Glutamatergic neuron (in vitro differentiated cells): ENCODE measurements around the gene DNER. TPM values are rescaled to one million over a fixed set of nuclear protein-coding genes. Genes with fewer than 3 reads are reported as not detected.

ENCODE experiments used
- DNase-seq: peaks from one replicate; pipeline ENCODE4 v3.0.0; 2022
- H3K27ac Mint-ChIP-seq: one replicate; pipeline ENCODE4 v1.8.0; 2020; ENCODE audit warnings: mild to moderate bottlenecking, mixed read lengths, inconsistent platforms; ENCODE audit not compliant: unreplicated experiment
- H3K27me3 Mint-ChIP-seq: one replicate; pipeline ENCODE4 v1.8.0; 2020; ENCODE audit warnings: mild to moderate bottlenecking, moderate library complexity, mixed read lengths, inconsistent platforms; ENCODE audit not compliant: unreplicated experiment
- H3K36me3 Mint-ChIP-seq: one replicate; pipeline ENCODE4 v1.8.0; 2020; ENCODE audit warnings: mild to moderate bottlenecking, mixed read lengths, inconsistent platforms; ENCODE audit not compliant: unreplicated experiment
- H3K4me1 Mint-ChIP-seq: one replicate; pipeline ENCODE4 v1.8.0; 2020; ENCODE audit warnings: mild to moderate bottlenecking, low read depth, mixed read lengths, inconsistent platforms; ENCODE audit not compliant: unreplicated experiment
- H3K4me3 Mint-ChIP-seq: one replicate; pipeline ENCODE4 v1.8.0; 2020; ENCODE audit warnings: mild to moderate bottlenecking, mixed read lengths, inconsistent platforms; ENCODE audit not compliant: unreplicated experiment
- H3K9me3 Mint-ChIP-seq: one replicate; pipeline ENCODE4 v1.8.0; 2020; ENCODE audit warnings: mild to moderate bottlenecking, moderate library complexity, mixed read lengths, inconsistent platforms; ENCODE audit not compliant: unreplicated experiment
- total RNA-seq: library from RNA; stranded (reverse); fragmentation: NEBNext Ultra II Directional; extraction: Animal tissue kit (Norgen Biotek cat#: 25700); gene quantifications from one replicate; pipeline ENCODE4 v1.2.1, GENCODE V29; 2021; ENCODE audit not compliant: unreplicated experiment
- TF ChIP-seq, protein P1 (sequence below): fragments of 200-600 bp; sonication (generic); IDR thresholded peaks from one replicate; pipeline ENCODE4 v1.5.0; 2021; ENCODE audit not compliant: partially characterized antibody, unreplicated experiment

DNER gene
- total RNA-seq, 1 donor from 2014 or later: 36.0 TPM

DNA sequence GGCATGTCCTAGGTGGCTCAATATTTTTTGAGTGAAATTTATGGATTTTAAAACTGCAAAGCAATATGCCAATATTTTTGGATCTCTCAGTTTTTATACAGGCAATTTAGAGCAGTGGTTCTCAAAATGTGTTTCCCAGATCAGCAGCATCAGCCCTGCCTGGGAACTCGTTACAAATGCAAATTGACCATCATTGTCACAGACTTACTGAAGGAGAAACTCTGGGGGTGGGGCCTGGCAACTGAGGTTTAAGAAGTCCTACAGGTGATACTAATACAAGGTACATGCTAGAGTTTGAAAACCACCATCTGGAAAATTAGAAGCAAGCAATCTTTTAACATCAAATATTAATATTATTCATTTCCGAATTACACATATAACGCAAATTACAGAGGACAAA, 227.7 kb downstream of the DNER start:
- Mint-ChIP-seq H3K36me3 (peaks cover 13% of the 10 kb centered on the region), H3K27me3 (no peaks in the 10 kb centered on the region), H3K4me1 (peaks cover 10% of the 10 kb centered on the region), H3K27ac (no peak overlapping the region), H3K9me3 (peaks cover 7% of the 10 kb centered on the region), H3K4me3 (no peak overlapping the region)
- TF ChIP-seq, protein P1, sequence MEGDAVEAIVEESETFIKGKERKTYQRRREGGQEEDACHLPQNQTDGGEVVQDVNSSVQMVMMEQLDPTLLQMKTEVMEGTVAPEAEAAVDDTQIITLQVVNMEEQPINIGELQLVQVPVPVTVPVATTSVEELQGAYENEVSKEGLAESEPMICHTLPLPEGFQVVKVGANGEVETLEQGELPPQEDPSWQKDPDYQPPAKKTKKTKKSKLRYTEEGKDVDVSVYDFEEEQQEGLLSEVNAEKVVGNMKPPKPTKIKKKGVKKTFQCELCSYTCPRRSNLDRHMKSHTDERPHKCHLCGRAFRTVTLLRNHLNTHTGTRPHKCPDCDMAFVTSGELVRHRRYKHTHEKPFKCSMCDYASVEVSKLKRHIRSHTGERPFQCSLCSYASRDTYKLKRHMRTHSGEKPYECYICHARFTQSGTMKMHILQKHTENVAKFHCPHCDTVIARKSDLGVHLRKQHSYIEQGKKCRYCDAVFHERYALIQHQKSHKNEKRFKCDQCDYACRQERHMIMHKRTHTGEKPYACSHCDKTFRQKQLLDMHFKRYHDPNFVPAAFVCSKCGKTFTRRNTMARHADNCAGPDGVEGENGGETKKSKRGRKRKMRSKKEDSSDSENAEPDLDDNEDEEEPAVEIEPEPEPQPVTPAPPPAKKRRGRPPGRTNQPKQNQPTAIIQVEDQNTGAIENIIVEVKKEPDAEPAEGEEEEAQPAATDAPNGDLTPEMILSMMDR: no peak
- no peak for DNase-seq

GRCh38 chr2:229485857-229486256, 228.5 kb downstream of the DNER start:
- Mint-ChIP-seq H3K27me3 (no peaks in the 10 kb centered on the region), H3K4me3 (peak overlapping the region; percentile 46), H3K36me3 (peaks cover 11% of the 10 kb centered on the region), H3K9me3 (peaks cover 7% of the 10 kb centered on the region), H3K4me1 (peaks cover 10% of the 10 kb centered on the region), H3K27ac (no peak overlapping the region)
- DNase-seq: peak; percentile 40
- TF ChIP-seq, protein P1: no peak

DNA sequence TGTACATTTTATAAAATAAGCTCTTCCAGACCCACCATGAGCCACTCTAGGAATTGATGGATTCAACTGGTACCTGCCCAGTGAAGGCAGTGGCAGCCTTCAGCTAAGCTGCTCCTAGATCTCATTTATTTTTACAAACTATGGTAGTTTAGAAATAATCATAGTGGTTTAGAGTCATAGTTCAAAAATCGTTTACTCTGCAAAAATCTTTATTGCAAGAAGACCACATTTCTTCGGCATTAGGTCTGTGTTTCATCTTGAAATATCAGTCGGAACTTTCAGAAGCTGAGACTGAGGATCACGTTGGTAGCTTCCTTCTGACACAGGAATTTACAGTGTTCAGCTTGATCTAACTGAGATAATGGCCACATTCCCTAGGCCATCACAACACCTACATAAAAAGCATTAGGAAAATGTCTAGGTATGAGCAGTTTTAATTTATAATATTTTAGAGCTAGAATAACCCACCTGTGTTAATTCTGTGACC, 237.0 kb downstream of the DNER start:
- no peak for DNase-seq
- H3K27ac Mint-ChIP-seq: no peak overlapping the region
- TF ChIP-seq, protein P1: no peak
- H3K4me1 Mint-ChIP-seq: no peaks in the 10 kb centered on the region
- H3K36me3 Mint-ChIP-seq: no peaks in the 10 kb centered on the region
- no peak overlapping the region for H3K4me3 Mint-ChIP-seq
- no peaks in the 10 kb centered on the region for H3K9me3 Mint-ChIP-seq
- H3K27me3 Mint-ChIP-seq: peaks cover 2% of the 10 kb centered on the region

- Mint-ChIP-seq H3K27ac (no peak overlapping the region), H3K9me3 (no peaks in the 10 kb centered on the region), H3K27me3 (peaks cover 2% of the 10 kb centered on the region), H3K4me3 (no peak overlapping the region), H3K36me3 (no peaks in the 10 kb centered on the region), H3K4me1 (no peaks in the 10 kb centered on the region)
- TF ChIP-seq, protein P1: no peak
- DNase-seq: no peak
Measured at GRCh38 chr2:229475778-229476177, 238.6 kb downstream of the DNER start.

- no peaks in the 10 kb centered on the region for H3K4me1 Mint-ChIP-seq
- no peak overlapping the region for H3K27ac Mint-ChIP-seq
- DNase-seq: no peak
- TF ChIP-seq, protein P1: no peak
- peaks cover 2% of the 10 kb centered on the region for H3K27me3 Mint-ChIP-seq
- no peak overlapping the region for H3K4me3 Mint-ChIP-seq
- no peaks in the 10 kb centered on the region for H3K9me3 Mint-ChIP-seq
- no peaks in the 10 kb centered on the region for H3K36me3 Mint-ChIP-seq
Measured at GRCh38 chr2:229474125-229474524, 240.2 kb downstream of the DNER start.
